Neural cell (in vitro differentiated cells): ENCODE results near the gene NATD1.

Experiments used
- EP300 ChIP-seq: fragments of 450-650 bp; conservative IDR thresholded peaks from 2 replicates; pipeline ENCODE4 v1.6.1; 2014; ENCODE audit warnings: antibody characterized with exemption, mild to moderate bottlenecking, moderate library complexity; ENCODE audit not compliant: poor library complexity, severe bottlenecking
- EZH2 ChIP-seq: fragments of 200-600, 300-800 bp; shearing (Covaris generic), sonication (generic); IDR thresholded peaks from 2 replicates; pipeline ENCODE4 v1.6.1; 2014; ENCODE audit warnings: antibody characterized with exemption, low read length, borderline replicate concordance, mild to moderate bottlenecking; ENCODE audit not compliant: insufficient read depth, poor library complexity, severe bottlenecking
- MXI1 ChIP-seq: fragments of 450-650 bp; conservative IDR thresholded peaks from 2 replicates; pipeline ENCODE4 v1.6.1; 2014; ENCODE audit warnings: antibody characterized with exemption, mild to moderate bottlenecking; ENCODE audit not compliant: poor library complexity, severe bottlenecking
- POLR2AphosphoS5 ChIP-seq: IDR thresholded peaks from 2 replicates; pipeline ENCODE4 v1.6.1; 2012
- RAD21 ChIP-seq: fragments of 450-650 bp; conservative IDR thresholded peaks from 2 replicates; pipeline ENCODE4 v1.6.1; 2014; ENCODE audit warnings: antibody characterized with exemption, mild to moderate bottlenecking, moderate library complexity
- SMC3 ChIP-seq: fragments of 450-650 bp; conservative IDR thresholded peaks from 2 replicates; pipeline ENCODE4 v1.6.1; 2014; ENCODE audit warnings: antibody characterized with exemption, mild to moderate bottlenecking, moderate library complexity; ENCODE audit not compliant: poor library complexity
- TAF1 ChIP-seq: IDR thresholded peaks from 2 replicates; pipeline ENCODE4 v1.6.1; 2012; ENCODE audit warnings: low read depth
- TF ChIP-seq, protein P1 (sequence below): fragments of 450-650 bp; IDR thresholded peaks from 2 replicates; pipeline ENCODE4 v1.5.1; 2014; ENCODE audit warnings: antibody characterized with exemption, mild to moderate bottlenecking, moderate library complexity; ENCODE audit not compliant: poor library complexity, severe bottlenecking
- TF ChIP-seq, protein P2 (sequence below): IDR thresholded peaks from 2 replicates; pipeline ENCODE4 v1.6.1; 2012; ENCODE audit warnings: borderline replicate concordance

DNA sequence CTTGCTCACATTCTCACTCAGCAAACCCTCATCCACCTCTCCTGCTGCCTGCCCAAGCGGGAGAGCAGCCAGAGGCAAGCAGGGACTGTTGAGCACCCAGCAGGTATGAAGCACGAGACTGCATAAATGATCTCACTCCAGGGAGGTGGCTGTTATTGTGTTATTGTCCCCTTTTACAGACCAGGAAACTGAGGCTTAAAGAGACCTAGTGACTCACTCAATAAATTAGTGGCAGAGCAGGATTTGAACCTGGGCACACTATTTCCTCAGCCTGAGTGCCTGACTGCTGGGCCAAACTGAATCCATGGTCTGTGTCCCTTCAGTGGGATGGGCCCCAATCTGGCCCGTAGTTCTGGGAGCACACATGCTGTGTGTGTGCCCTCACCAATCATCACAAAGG lies 19.0 kb upstream of the NATD1 start:
- TF ChIP-seq EZH2 (no peak), MXI1 (no peak), POLR2AphosphoS5 (no peak), RAD21 (no peak), EP300 (no peak), SMC3 (no peak), TAF1 (no peak)
- TF ChIP-seq, protein P1, sequence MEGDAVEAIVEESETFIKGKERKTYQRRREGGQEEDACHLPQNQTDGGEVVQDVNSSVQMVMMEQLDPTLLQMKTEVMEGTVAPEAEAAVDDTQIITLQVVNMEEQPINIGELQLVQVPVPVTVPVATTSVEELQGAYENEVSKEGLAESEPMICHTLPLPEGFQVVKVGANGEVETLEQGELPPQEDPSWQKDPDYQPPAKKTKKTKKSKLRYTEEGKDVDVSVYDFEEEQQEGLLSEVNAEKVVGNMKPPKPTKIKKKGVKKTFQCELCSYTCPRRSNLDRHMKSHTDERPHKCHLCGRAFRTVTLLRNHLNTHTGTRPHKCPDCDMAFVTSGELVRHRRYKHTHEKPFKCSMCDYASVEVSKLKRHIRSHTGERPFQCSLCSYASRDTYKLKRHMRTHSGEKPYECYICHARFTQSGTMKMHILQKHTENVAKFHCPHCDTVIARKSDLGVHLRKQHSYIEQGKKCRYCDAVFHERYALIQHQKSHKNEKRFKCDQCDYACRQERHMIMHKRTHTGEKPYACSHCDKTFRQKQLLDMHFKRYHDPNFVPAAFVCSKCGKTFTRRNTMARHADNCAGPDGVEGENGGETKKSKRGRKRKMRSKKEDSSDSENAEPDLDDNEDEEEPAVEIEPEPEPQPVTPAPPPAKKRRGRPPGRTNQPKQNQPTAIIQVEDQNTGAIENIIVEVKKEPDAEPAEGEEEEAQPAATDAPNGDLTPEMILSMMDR, result no peak
- TF ChIP-seq, protein P2, sequence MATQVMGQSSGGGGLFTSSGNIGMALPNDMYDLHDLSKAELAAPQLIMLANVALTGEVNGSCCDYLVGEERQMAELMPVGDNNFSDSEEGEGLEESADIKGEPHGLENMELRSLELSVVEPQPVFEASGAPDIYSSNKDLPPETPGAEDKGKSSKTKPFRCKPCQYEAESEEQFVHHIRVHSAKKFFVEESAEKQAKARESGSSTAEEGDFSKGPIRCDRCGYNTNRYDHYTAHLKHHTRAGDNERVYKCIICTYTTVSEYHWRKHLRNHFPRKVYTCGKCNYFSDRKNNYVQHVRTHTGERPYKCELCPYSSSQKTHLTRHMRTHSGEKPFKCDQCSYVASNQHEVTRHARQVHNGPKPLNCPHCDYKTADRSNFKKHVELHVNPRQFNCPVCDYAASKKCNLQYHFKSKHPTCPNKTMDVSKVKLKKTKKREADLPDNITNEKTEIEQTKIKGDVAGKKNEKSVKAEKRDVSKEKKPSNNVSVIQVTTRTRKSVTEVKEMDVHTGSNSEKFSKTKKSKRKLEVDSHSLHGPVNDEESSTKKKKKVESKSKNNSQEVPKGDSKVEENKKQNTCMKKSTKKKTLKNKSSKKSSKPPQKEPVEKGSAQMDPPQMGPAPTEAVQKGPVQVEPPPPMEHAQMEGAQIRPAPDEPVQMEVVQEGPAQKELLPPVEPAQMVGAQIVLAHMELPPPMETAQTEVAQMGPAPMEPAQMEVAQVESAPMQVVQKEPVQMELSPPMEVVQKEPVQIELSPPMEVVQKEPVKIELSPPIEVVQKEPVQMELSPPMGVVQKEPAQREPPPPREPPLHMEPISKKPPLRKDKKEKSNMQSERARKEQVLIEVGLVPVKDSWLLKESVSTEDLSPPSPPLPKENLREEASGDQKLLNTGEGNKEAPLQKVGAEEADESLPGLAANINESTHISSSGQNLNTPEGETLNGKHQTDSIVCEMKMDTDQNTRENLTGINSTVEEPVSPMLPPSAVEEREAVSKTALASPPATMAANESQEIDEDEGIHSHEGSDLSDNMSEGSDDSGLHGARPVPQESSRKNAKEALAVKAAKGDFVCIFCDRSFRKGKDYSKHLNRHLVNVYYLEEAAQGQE, result no peak
